ENCODE measurements around the gene TYMP. TPM values are rescaled to one million over a fixed set of nuclear protein-coding genes. Genes with fewer than 3 reads are reported as not detected.

The TYMP gene
- polyA plus RNA-seq, 1 of the 3 experiments (the other 2 are of a cell fraction) = 1.7 TPM

DNA sequence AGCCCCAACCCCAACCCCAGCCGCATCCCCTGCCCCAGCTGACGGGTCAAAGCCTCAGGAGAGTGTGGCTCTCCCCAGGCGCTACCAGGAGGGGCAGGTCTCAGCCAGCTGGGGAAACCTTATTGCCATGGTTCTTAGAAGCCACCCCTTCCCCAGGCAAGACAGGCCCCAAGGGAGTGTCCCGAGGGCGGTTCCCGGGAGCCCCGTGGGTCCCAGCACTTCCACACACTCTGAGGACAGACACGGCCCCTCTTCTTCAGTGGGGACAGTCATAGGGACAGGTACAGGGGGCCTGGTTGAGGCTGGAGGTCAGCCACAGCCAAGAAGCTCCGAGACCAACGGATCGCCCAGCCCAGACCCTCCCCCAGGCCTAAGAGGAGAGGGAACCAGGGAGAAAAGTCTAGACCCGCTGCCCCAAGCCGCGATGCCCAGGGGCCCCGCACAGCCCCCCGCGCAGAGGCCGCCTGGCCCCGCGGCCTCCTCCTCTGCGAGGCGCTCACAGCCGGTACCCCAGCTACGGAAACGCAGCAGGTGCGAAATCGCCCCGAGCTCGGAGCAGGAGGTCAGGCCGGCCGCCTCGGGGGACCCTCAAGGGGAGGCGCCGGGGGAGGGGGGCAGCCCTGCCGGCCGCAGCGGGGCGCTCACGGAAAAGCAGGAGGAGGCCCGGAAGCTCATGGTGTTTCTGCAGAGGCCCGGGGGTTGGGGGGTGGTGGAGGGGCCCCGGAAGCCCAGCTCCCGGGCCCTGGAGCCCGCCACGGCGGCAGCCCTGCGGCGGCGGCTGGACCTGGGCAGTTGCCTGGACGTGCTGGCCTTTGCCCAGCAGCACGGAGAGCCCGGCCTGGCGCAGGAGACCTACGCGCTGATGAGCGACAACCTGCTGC is 18.5 kb upstream of the TYMP start:
- no peaks in the 10 kb centered on the region for H3K9me2 ChIP-seq
- no peak overlapping the region for H3K27ac ChIP-seq (ENCODE audit: low read depth in 2 of 2, low read length in 1 of 2)
- H3K27me3 ChIP-seq (ENCODE audit: insufficient read depth) = no peaks in the 10 kb centered on the region
- 96% methylated on average over 22 of the region's 56 CpGs for WGBS (ENCODE audit: low lambda C conversion rate)
- H3F3A ChIP-seq (replicated peaks; ENCODE audit: insufficient read depth) = no peaks in the 10 kb centered on the region
- H3K36me3 ChIP-seq (replicated peaks in 1 of 2; ENCODE audit: control insufficient read depth in 1 of 2, insufficient read depth in 2 of 2, low read length in 1 of 2) = no peaks in the 10 kb centered on the region
- no peak overlapping the region for H3K4me2 ChIP-seq
- DNase-seq = peak; percentile 38
- no peaks in the 10 kb centered on the region for H3K9me3 ChIP-seq
- no peak for TF ChIP-seq CHD2 (IDR thresholded peaks at IDR 0.05; ENCODE audit: low read length, partially characterized antibody)
- no peak for TF ChIP-seq REST (IDR thresholded peaks at IDR 0.05; ENCODE audit: low read depth, low read length)
- TF ChIP-seq POLR2AphosphoS5 (IDR thresholded peaks at IDR 0.05; ENCODE audit: low read depth, low read length) = no peak
- TF ChIP-seq FOXM1 (IDR thresholded peaks at IDR 0.05; ENCODE audit: low read depth) = no peak
- ChIA-PET POLR2A (interaction anchor here (0.6 kb wide), 1 partner anchor 19 kb away, joined by 3 read pairs; no protein-coding TSS in a partner anchor), CTCF (interaction anchor here (1.4 to 4.9 kb wide), 4 partner anchors 15 to 72 kb away, joined by 4 to 31 read pairs (median 8); partner anchors contain the start of genes SCO2 and SYCE3)
- H4K20me1 ChIP-seq (ENCODE audit: insufficient read depth) = no peaks in the 10 kb centered on the region
- no peak overlapping the region for H3K9ac ChIP-seq
- peaks cover 0 to 9% of the 10 kb centered on the region in 2 experiments; a peak in 1 of 4 replicates for H3K4me1 ChIP-seq (ENCODE audit: control insufficient read depth in 1 of 2, insufficient read depth in 2 of 2, low read depth in 1 of 2, low read length in 1 of 2)
- H3K4me3 ChIP-seq (ENCODE audit: low read depth in 2 of 2, low read length in 1 of 2) = no peak overlapping the region
- no peak overlapping the region for H2AFZ ChIP-seq (ENCODE audit: low read depth)
- H3K79me2 ChIP-seq (ENCODE audit: insufficient read depth) = no peaks in the 10 kb centered on the region

DNA sequence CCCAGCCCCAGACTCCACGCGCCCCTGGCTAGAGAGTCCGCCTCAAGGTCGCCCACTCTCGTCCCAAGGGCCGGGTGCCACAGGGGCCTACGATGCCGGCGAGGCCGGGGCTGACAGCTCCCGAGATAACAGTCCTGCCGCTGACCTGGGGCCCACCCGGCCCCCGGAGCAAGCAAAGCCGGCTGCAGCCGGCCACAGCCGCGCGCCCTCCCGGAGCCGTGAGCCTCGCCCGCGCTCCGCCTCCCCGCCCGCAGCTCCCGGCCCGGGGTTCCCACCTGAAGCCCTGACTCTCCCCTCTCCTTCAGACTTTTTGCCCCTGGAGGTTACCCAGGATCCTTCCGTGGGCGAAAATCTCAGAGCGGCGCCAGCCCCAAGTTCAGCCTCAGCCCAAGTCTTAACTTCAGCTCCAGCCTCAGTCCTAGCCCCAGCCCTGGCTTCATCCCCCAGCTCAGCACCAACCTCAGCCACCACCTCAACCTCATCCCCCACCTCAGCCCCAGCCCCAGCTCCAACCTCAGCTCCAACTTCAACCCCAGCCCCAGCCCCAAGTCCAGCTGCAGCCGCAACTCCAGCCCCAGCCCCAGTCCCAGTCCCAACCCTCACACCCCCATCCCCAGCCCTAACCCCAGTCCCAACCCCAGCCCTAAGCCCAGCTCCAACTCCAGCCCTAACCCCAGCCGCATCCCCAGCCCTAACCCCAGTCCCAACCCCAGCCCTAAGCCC is 17.6 kb upstream of the TYMP start:
- peaks cover 0 to 9% of the 10 kb centered on the region in 2 experiments; a peak in 1 of 4 replicates for H3K4me1 ChIP-seq (ENCODE audit: control insufficient read depth in 1 of 2, insufficient read depth in 2 of 2, low read depth in 1 of 2, low read length in 1 of 2)
- H2AFZ ChIP-seq (ENCODE audit: low read depth) = no peak overlapping the region
- no peaks in the 10 kb centered on the region for H3K9me3 ChIP-seq
- H3K9ac ChIP-seq = no peak overlapping the region
- no peaks in the 10 kb centered on the region for H3K36me3 ChIP-seq (replicated peaks in 1 of 2; ENCODE audit: control insufficient read depth in 1 of 2, insufficient read depth in 2 of 2, low read length in 1 of 2)
- no peak overlapping the region for H3K4me3 ChIP-seq (ENCODE audit: low read depth in 2 of 2, low read length in 1 of 2)
- H3K79me2 ChIP-seq (ENCODE audit: insufficient read depth) = no peaks in the 10 kb centered on the region
- no peak for TF ChIP-seq EP300 (IDR thresholded peaks at IDR 0.05; ENCODE audit: borderline replicate concordance in 1 of 2, low read depth in 1 of 2, low read length in 1 of 2)
- no peak for TF ChIP-seq FOXM1 (IDR thresholded peaks at IDR 0.05; ENCODE audit: low read depth)
- TF ChIP-seq TEAD4 (IDR thresholded peaks at IDR 0.05; ENCODE audit: borderline replicate concordance, insufficient read depth) = no peak
- ChIA-PET CTCF (interaction anchor here (1.5 to 4.9 kb wide), 3 partner anchors 16 to 73 kb away, joined by 4 to 31 read pairs (median 11); partner anchors contain the start of gene SYCE3), POLR2A (no interaction called here)
- H4K20me1 ChIP-seq (ENCODE audit: insufficient read depth) = no peaks in the 10 kb centered on the region
- 92% methylated on average over 15 of the region's 35 CpGs for WGBS (ENCODE audit: low lambda C conversion rate)
- H3F3A ChIP-seq (replicated peaks; ENCODE audit: insufficient read depth) = no peaks in the 10 kb centered on the region
- no peaks in the 10 kb centered on the region for H3K9me2 ChIP-seq
- no peaks in the 10 kb centered on the region for H3K27me3 ChIP-seq (ENCODE audit: insufficient read depth)
- peak; percentile 42 for DNase-seq
- H3K4me2 ChIP-seq = no peak overlapping the region
- H3K27ac ChIP-seq (ENCODE audit: low read depth in 2 of 2, low read length in 1 of 2) = no peak overlapping the region

Measured in SK-N-SH (cell line).